HCT116 (cell line): Measurements from ENCODE around the gene S1PR4. TPM values are rescaled to one million over a fixed set of nuclear protein-coding genes. Genes with fewer than 3 reads are reported as not detected.

Experiments used
- ATAC-seq: fragments of 200-7000 bp; cut with Tn5 transposase; 2 replicates; pipeline ENCODE4 v1.9.1; 2020; ENCODE audit warnings: mild to moderate bottlenecking, moderate library complexity
- BruUV-seq: library from RNA; stranded (reverse); fragments of 400-500 nt; replicated peaks from 2 replicates; lab custom pipeline; 2021; lab: Mats Ljungman, UMichigan
- CTCF ChIA-PET: fragments of 300-600 bp; sonication (Branson Sonifier 250); formaldehyde crosslinking; loops from one replicate; lab custom pipeline; 2021; ENCODE audit warnings: antibody characterized with exemption; lab: Charles Lee
- POLR2A ChIA-PET: fragments of 300-600, 350-600 bp; sonication (Branson Sonifier 250); formaldehyde crosslinking; loops from one replicate; lab custom pipeline; 2021; ENCODE audit warnings: antibody characterized with exemption; lab: Charles Lee
- RAD21 ChIA-PET, 2 experiments: fragments of 300-600 bp; sonication (Branson Sonifier 250); formaldehyde crosslinking; loops; one replicate each; lab custom pipeline; 2023; ENCODE audit warnings: low total read pairs in 2 of 2; ENCODE audit not compliant: uncharacterized antibody in 2 of 2, unreplicated experiment in 2 of 2, low non-redundant PET in 1 of 2; lab: Charles Lee
- DNase-seq: peaks from one replicate; pipeline ENCODE4 v3.0.0-alpha.2; 2010; ENCODE audit warnings: low read depth, low spot score
- H2AFZ ChIP-seq: fragments of 200-600 bp; shearing (Covaris generic), sonication (generic); 2 replicates; pipeline ENCODE4 v1.6.1; 2017; ENCODE audit warnings: low read depth, mixed run types, mixed read lengths, antibody characterized with exemption, low read length; ENCODE audit not compliant: poor library complexity, severe bottlenecking
- H3K27ac ChIP-seq: 2 replicates; pipeline ENCODE4 v1.5.1; 2012; ENCODE audit warnings: low read depth, low read length
- H3K27me3 ChIP-seq: fragments of 200-600 bp; sonication (generic); 2 replicates; pipeline ENCODE4 v1.6.1; 2016; ENCODE audit warnings: mixed run types, low read length, mixed read lengths; ENCODE audit not compliant: insufficient read depth
- H3K36me3 ChIP-seq, 2 experiments: fragments of 200-500 bp in 1 of 2; fragments of 200-600 bp in 1 of 2; sonication (Bioruptor generic) in 1 of 2; sonication (generic) in 1 of 2; 2 replicates each; pipeline versions ENCODE4 v1.5.1 to v1.6.1; 2014 to 2016; ENCODE audit warnings: low read length in 2 of 2, inconsistent platforms in 1 of 2, mixed read lengths in 1 of 2, mixed run types in 1 of 2; ENCODE audit not compliant: insufficient read depth in 2 of 2, control insufficient read depth in 1 of 2
- H3K4me1 ChIP-seq, 2 experiments: fragments of 200-600 bp in 1 of 2; sonication (generic) in 1 of 2; 2 replicates each; pipeline versions ENCODE4 v1.5.1 to v1.6.1; 2012 to 2017; ENCODE audit warnings: low read length in 2 of 2, inconsistent platforms in 1 of 2, mild to moderate bottlenecking in 1 of 2, mixed read lengths in 1 of 2, mixed run types in 1 of 2, moderate library complexity in 1 of 2; ENCODE audit not compliant: insufficient read depth in 2 of 2, control insufficient read depth in 1 of 2
- H3K4me2 ChIP-seq: fragments of 200-600 bp; sonication (generic); 2 replicates; pipeline ENCODE4 v1.6.1; 2017; ENCODE audit warnings: mixed run types, low read length, mixed read lengths
- H3K4me3 ChIP-seq, 2 experiments: fragments of 200-600 bp in 1 of 2; sonication (generic) in 1 of 2; replicated peaks in 1 of 2; 2 replicates each; pipeline ENCODE4 v1.5.1; 2011 to 2016; ENCODE audit warnings: low read length in 2 of 2, control low read depth in 1 of 2, low read depth in 1 of 2, mild to moderate bottlenecking in 1 of 2, mixed read lengths in 1 of 2, mixed run types in 1 of 2
- H3K79me2 ChIP-seq: fragments of 200-600 bp; sonication (generic); 2 replicates; pipeline ENCODE4 v1.6.1; 2017; ENCODE audit warnings: mild to moderate bottlenecking, mixed run types, low read length, moderate library complexity, mixed read lengths; ENCODE audit not compliant: insufficient read depth
- H3K9ac ChIP-seq: fragments of 200-600 bp; sonication (generic); 2 replicates; pipeline ENCODE4 v1.6.1; 2016; ENCODE audit warnings: low read length, mixed read lengths
- H3K9me2 ChIP-seq: fragments of 200-600 bp; sonication (generic), shearing (Covaris generic); 2 replicates; pipeline ENCODE4 v1.6.1; 2017; ENCODE audit warnings: mixed run types, mild to moderate bottlenecking, moderate library complexity; ENCODE audit not compliant: insufficient read depth
- H3K9me3 ChIP-seq, 2 experiments: fragments of 200-500 bp in 1 of 2; fragments of 200-600 bp in 1 of 2; sonication (Bioruptor generic) in 1 of 2; sonication (generic) in 1 of 2; 2 replicates each; pipeline ENCODE4 v1.6.1; 2014 to 2017; ENCODE audit warnings: low read length in 2 of 2, mixed read lengths in 2 of 2, inconsistent platforms in 1 of 2, low read depth in 1 of 2, mild to moderate bottlenecking in 1 of 2, mixed run types in 1 of 2, moderate library complexity in 1 of 2; ENCODE audit not compliant: control insufficient read depth in 1 of 2, insufficient read depth in 1 of 2
- H4K20me1 ChIP-seq: fragments of 200-600 bp; sonication (generic), shearing (Covaris generic); 2 replicates; pipeline ENCODE4 v1.6.1; 2017; ENCODE audit warnings: mixed run types, mild to moderate bottlenecking, moderate library complexity; ENCODE audit not compliant: insufficient read depth
- CBX3 ChIP-seq: IDR thresholded peaks from 2 replicates; pipeline ENCODE4 v1.6.1; 2012; ENCODE audit warnings: low read depth
- CTCF ChIP-seq, 3 experiments: fragments of 200-600 bp in 1 of 3; sonication (generic) in 1 of 3; IDR thresholded peaks in 2 of 3; conservative IDR thresholded peaks in 1 of 3; 2 replicates each; pipeline ENCODE4 v1.5.1; 2012 to 2017; ENCODE audit warnings: low read depth in 2 of 3, low read length in 2 of 3, antibody characterized with exemption in 1 of 3, borderline replicate concordance in 1 of 3, control low read depth in 1 of 3, mild to moderate bottlenecking in 1 of 3, mixed read lengths in 1 of 3, mixed run types in 1 of 3, moderate library complexity in 1 of 3; ENCODE audit not compliant: insufficient read depth in 1 of 3
- EGR1 ChIP-seq: IDR thresholded peaks from 2 replicates; pipeline ENCODE4 v1.6.1; 2012; ENCODE audit warnings: low read depth
- ELF1 ChIP-seq: IDR thresholded peaks from 2 replicates; pipeline ENCODE4 v1.6.1; 2012; ENCODE audit warnings: low read depth, borderline replicate concordance
- EZH2 ChIP-seq: fragments of 200-600 bp; sonication (generic); IDR thresholded peaks from 2 replicates; pipeline ENCODE4 v1.6.1; 2017; ENCODE audit warnings: antibody characterized with exemption, mixed run types
- POLR2AphosphoS5 ChIP-seq: IDR thresholded peaks from 2 replicates; pipeline ENCODE4 v1.6.1; 2011; ENCODE audit warnings: mild to moderate bottlenecking, low read depth, low read length, moderate library complexity
- RAD21 ChIP-seq: IDR thresholded peaks from 2 replicates; pipeline ENCODE4 v1.6.1; 2012; ENCODE audit warnings: low read depth, mild to moderate bottlenecking
- SRF ChIP-seq: IDR thresholded peaks from 2 replicates; pipeline ENCODE4 v1.6.1; 2012; ENCODE audit warnings: low read depth
- ZBTB33 ChIP-seq: IDR thresholded peaks from 2 replicates; pipeline ENCODE4 v1.6.1; 2011; ENCODE audit warnings: mild to moderate bottlenecking, low read length, moderate library complexity; ENCODE audit not compliant: insufficient replicate concordance; ENCODE audit errors: extremely low read depth
- intact Hi-C: fragments of 100-400 bp; cut with micrococcal nuclease; formaldehyde crosslinking; loops from 2 replicates; pipeline ENCODE4 v1.10.0; 2022
- total RNA-seq: library from RNA; stranded (reverse); gene quantifications from one replicate; pipeline ENCODE4 v1.2.1, GENCODE V29; 2021; ENCODE audit not compliant: unreplicated experiment

Gene S1PR4
- total RNA-seq, 1 experiment from 2014 or later, result 0.71 TPM

- peak; percentile 98 for ATAC-seq
- ChIA-PET RAD21 (no interaction called here), CTCF (interaction anchor here (1.0 to 1.9 kb wide), 4 partner anchors 34 to 212 kb away, joined by 3 to 15 read pairs (median 6); no protein-coding TSS in a partner anchor), POLR2A (no interaction called here)
- TF ChIP-seq EZH2 (no peak), EGR1 (no peak), CTCF (IDR thresholded peaks at IDR 0.05 in 2 of 3, conservative IDR thresholded peaks at IDR 0.05 in 1 of 3; ENCODE audit: borderline replicate concordance in 1 of 3, insufficient read depth in 1 of 3, low read depth in 2 of 3, low read length in 2 of 3) (peak; percentile 79 to 98 (median 92)), ZBTB33 (no peak), CBX3 (no peak), SRF (no peak), ELF1 (no peak), POLR2AphosphoS5 (no peak), RAD21 (peak; percentile 92)
- no peak for DNase-seq
- Histone ChIP-seq H2AFZ (no peak overlapping the region), H4K20me1 (no peaks in the 10 kb centered on the region), H3K4me1 (peaks cover 5 to 11% of the 10 kb centered on the region in 2 experiments; a peak in 2 of 4 replicates), H3K27ac (no peak overlapping the region), H3K9me3 (no peaks in the 10 kb centered on the region), H3K4me3 (no peak overlapping the region), H3K79me2 (no peaks in the 10 kb centered on the region), H3K36me3 (no peaks in the 10 kb centered on the region), H3K9ac (no peak overlapping the region), H3K9me2 (no peaks in the 10 kb centered on the region), H3K4me2 (peak overlapping the region; percentile 35), H3K27me3 (no peaks in the 10 kb centered on the region)
- intact Hi-C loops, result loop anchor here (1.0 to 5.0 kb wide), 3 partner anchors 34 to 207 kb away; no protein-coding TSS in a partner anchor
- no TSS peak for BruUV-seq
Observed at GRCh38 chr19:3163230-3163886, 15.2 kb upstream of the S1PR4 start.
